Adrenal gland (tissue), 12 donors: Measurements from ENCODE around the gene PPP6R2. TPM values are rescaled to one million over a fixed set of nuclear protein-coding genes. Genes with fewer than 3 reads are reported as not detected.

Source experiments
- DNase-seq, 7 donors: peaks; one replicate each; pipeline ENCODE4 v3.0.0-alpha.2; 2019 to 2020
- H3K27ac ChIP-seq, 5 donors: fragments of 200-600 bp; sonication (generic) in 4 of 5; 1 replicate in 3 of 5; 2 replicates in 2 of 5; pipeline versions ENCODE4 v1.5.1 to v1.8.0; 2016 to 2020; ENCODE audit warnings: mild to moderate bottlenecking in 1 of 5
- H3K27me3 ChIP-seq: fragments of 200-600 bp; 2 replicates; pipeline ENCODE4 v1.8.0; 2021
- H3K36me3 ChIP-seq, 2 donors: fragments of 200-600 bp; replicated peaks in 1 of 2; 1 replicate in 1 of 2; 2 replicates in 1 of 2; pipeline versions ENCODE4 v1.5.1 to v1.8.0; 2018 to 2022
- H3K4me1 ChIP-seq, 2 donors: fragments of 200-600 bp; replicated peaks in 1 of 2; 1 replicate in 1 of 2; 2 replicates in 1 of 2; pipeline versions ENCODE4 v1.5.1 to v1.8.0; 2018 to 2021
- H3K4me3 ChIP-seq, 4 donors: fragments of 200-600 bp; sonication (generic) in 3 of 4; one replicate each; pipeline ENCODE4 v1.5.1; 2016 to 2018
- H3K9me3 ChIP-seq, 3 donors: fragments of 200-600 bp; sonication (generic) in 1 of 3; replicated peaks in 1 of 3; 1 replicate in 2 of 3; 2 replicates in 1 of 3; pipeline versions ENCODE4 v1.5.1 to v1.8.0; 2016 to 2021
- POLR2A ChIP-seq, 2 donors: fragments of 450-650 bp; IDR thresholded peaks; one replicate each; pipeline ENCODE4 v1.6.1; 2017; ENCODE audit warnings: antibody characterized with exemption in 2 of 2, mild to moderate bottlenecking in 2 of 2, moderate library complexity in 1 of 2
- WGBS, 4 donors: extraction: QIAGEN DNeasy Blood & Tissue Kit in 2 of 4; methylation state at CpG; one replicate each; pipeline versions ENCODE4 v1.1.5 to v1.1.7; 2013 to 2017; 5-methylcytosine and 5-hydroxymethylcytosine counted together
- intact Hi-C, 2 donors: fragments of 100-400 bp; cut with DNase I; formaldehyde crosslinking; loops; one replicate each; pipeline versions ENCODE4 v1.14.1 to v1.15.0; 2022 to 2023
- polyA plus RNA-seq, 3 donors: library from polyadenylated mRNA; stranded (reverse); fragments of 200-250 nt in 2 of 3; fragments of 350-450 nt in 1 of 3; fragmentation: Illumina TruSeq in 1 of 3; extraction: RNeasy Lipid Tissue Mini Kit (QIAGEN cat#74804) in 1 of 3; gene quantifications; one replicate each; pipeline ENCODE4 v1.2.3, GENCODE V29; 2013 to 2014
- total RNA-seq, 9 donors: library from RNA; depleted of rRNA in 4 of 9; stranded (reverse); fragments of >200 nt in 4 of 9; fragments of 120-200 nt in 1 of 9; fragmentation: NEBNext Ultra II Directional in 1 of 9; extraction: Animal tissue kit (Norgen Biotek cat#: 25700) in 1 of 9; gene quantifications; one replicate each; pipeline versions ENCODE4 v1.1.0 to v1.2.4, GENCODE V29; 2013 to 2023
- TF ChIP-seq, protein P1 (sequence below), 6 experiments: fragments of 450-650 bp in 4 of 6; fragments of 200-600 bp in 2 of 6; sonication (generic) in 1 of 6; IDR thresholded peaks; 1 replicate in 5 of 6; 2 replicates in 1 of 6; pipeline versions ENCODE4 v1.5.1 to v1.8.0; 2016 to 2021; ENCODE audit warnings: antibody characterized with exemption in 6 of 6, mild to moderate bottlenecking in 2 of 6, moderate library complexity in 1 of 6
- donor health status: healthy with polysubstance abuse.
- donor health status: Bipolar disorder and iron deficiency.
- donor health status: DM: yes; HTN: yes; CAD: no.
- donor health status: DM: no; HTN: no; CAD: no.
- donor health status: DM: no; HTN: no; CAD: no.
- donor health status: DM: yes; HTN: yes; CAD: no.

PPP6R2 gene
- total and polyA plus RNA-seq, 12 donors, result 19.6 to 129 (median 73.0) TPM

DNA sequence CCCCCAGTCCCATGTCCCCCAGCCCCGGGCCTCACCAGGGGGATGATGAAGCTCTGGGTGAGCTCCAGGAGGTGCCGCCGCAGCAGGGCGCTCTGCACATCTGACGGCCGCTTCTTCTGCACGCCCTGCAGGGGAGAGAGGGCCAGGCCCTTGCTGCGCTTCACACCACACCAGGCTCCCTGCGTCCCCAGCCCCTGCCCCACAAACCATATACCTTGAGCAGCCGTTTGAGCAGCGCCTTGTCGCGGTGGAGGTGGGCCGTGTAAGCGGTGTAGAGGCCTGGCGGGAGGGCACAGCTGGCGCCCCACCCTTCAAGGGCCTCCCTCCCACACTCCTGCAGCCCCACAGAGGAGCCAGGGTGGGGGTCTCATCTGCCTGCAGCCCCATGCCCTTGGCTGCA lies 29.5 kb upstream of the PPP6R2 start:
- Histone ChIP-seq H3K27me3 (no peaks in the 10 kb centered on the region), H3K36me3 (no peaks in the 10 kb centered on the region), H3K9me3 (no peaks in the 10 kb centered on the region), H3K27ac (no peak overlapping the region), H3K4me3 (no peak overlapping the region), H3K4me1 (peaks cover 20% of the 10 kb centered on the region in 2 donors)
- DNase-seq, result no peak
- WGBS, 4 donors, result 87 to 95% (median 89%) methylated on average over 9 to 16 of the region's 17 CpGs
- intact Hi-C loops, result no loop called here
- TF ChIP-seq POLR2A (IDR thresholded peaks at IDR 0.05), result no peak
- TF ChIP-seq, protein P1, sequence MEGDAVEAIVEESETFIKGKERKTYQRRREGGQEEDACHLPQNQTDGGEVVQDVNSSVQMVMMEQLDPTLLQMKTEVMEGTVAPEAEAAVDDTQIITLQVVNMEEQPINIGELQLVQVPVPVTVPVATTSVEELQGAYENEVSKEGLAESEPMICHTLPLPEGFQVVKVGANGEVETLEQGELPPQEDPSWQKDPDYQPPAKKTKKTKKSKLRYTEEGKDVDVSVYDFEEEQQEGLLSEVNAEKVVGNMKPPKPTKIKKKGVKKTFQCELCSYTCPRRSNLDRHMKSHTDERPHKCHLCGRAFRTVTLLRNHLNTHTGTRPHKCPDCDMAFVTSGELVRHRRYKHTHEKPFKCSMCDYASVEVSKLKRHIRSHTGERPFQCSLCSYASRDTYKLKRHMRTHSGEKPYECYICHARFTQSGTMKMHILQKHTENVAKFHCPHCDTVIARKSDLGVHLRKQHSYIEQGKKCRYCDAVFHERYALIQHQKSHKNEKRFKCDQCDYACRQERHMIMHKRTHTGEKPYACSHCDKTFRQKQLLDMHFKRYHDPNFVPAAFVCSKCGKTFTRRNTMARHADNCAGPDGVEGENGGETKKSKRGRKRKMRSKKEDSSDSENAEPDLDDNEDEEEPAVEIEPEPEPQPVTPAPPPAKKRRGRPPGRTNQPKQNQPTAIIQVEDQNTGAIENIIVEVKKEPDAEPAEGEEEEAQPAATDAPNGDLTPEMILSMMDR (IDR thresholded peaks at IDR 0.05), result no peak

DNA sequence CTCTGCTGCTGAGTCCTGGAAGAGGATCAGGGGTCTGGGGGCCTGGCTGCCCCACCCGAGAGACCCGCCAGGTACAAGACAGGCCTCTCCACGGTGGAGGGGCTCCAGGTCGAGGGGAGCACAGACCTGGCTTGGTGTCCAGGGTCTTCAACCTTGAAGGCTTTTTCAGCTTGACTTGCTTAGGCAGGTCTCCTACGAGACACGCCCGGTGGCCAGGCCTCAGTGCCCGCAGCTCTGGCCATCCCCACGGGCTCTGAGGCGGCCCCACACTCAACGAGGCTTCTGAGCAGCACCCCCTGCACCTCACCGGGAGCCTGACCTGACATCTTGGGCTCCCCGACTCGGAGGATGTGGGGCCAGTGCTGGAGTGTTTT lies 29.1 kb upstream of the PPP6R2 start:
- intact Hi-C loops, result no loop called here
- Histone ChIP-seq H3K27ac (peak overlapping the region in 1 of 5 donors; percentile 53), H3K4me3 (peak overlapping the region in 1 of 4 donors; percentile 27), H3K4me1 (peaks cover 16 to 18% of the 10 kb centered on the region in 2 donors), H3K9me3 (no peaks in the 10 kb centered on the region), H3K27me3 (no peaks in the 10 kb centered on the region), H3K36me3 (no peaks in the 10 kb centered on the region)
- DNase-seq, result no peak
- TF ChIP-seq, protein P1 (IDR thresholded peaks at IDR 0.05), result no peak
- no peak for TF ChIP-seq POLR2A (IDR thresholded peaks at IDR 0.05)
- WGBS, 4 donors, result 66 to 86% (median 69%) methylated on average over 1 to 14 of the region's 14 CpGs; no CpG with 5 or more reads in 1 of the 4 donors

- intact Hi-C loops, result no loop called here
- peaks cover 10 to 12% of the 10 kb centered on the region in 2 donors for H3K4me1 ChIP-seq
- TF ChIP-seq POLR2A (IDR thresholded peaks at IDR 0.05), result no peak
- DNase-seq, result peak; percentile 50 to 82 (median 72)
- no peaks in the 10 kb centered on the region for H3K27me3 ChIP-seq
- H3K4me3 ChIP-seq, result peak overlapping the region in 1 of 4 donors; percentile 27
- peak overlapping the region in 1 of 5 donors; percentile 53 for H3K27ac ChIP-seq
- H3K36me3 ChIP-seq, result no peaks in the 10 kb centered on the region
- whole genome bisulfite sequencing, 4 donors, result 38 to 52% (median 42%) methylated on average over 18 to 33 of the region's 33 CpGs
- no peaks in the 10 kb centered on the region for H3K9me3 ChIP-seq
Measured at GRCh38 chr22:50314455-50315288, 28.5 kb upstream of the PPP6R2 start.

DNA sequence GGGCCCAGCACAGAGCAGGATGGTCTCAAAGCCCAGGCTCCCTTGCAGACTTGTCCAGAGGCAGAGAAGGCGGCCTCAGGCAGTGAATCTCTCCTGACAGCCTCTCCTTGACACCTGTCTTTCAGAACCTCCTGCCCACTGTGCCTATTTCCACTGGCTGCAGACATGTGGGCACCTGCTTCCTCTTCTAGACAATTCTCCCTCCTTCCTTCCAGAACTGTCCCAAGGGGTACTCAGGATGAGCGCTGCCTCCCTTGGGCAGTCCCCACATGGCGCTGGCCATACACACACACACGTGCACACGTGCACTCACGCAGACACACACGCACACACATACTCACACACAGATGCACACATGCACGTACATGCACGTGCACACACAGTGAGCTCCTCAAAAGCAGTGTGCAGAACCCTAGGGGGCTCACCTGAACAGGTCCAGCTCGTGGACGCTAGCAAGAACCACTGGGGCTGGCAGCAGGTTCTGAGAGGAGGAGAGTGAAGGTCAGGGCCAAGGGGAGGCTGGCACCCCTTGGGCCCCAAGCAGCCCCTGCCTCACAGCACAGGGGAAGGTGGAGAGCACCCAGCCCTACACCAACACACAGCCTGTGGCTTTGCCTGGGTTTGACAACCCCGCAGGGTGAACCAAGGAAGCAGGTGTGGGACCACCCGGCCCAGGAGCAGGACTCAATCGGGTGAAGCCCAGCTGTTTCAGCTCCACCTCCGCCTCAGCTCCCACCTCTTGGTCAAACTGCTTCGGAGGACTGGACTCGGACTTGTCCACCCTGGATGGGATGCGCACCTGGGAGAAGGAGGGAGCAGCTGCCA lies 27.6 kb upstream of the PPP6R2 start:
- intact Hi-C loops, result no loop called here
- Histone ChIP-seq H3K9me3 (no peaks in the 10 kb centered on the region), H3K27me3 (no peaks in the 10 kb centered on the region), H3K4me1 (peaks cover 8 to 12% of the 10 kb centered on the region in 2 donors), H3K4me3 (no peak overlapping the region), H3K36me3 (no peaks in the 10 kb centered on the region), H3K27ac (peak overlapping the region in 1 of 5 donors; percentile 53)
- TF ChIP-seq, protein P1 (IDR thresholded peaks at IDR 0.05), result no peak
- no peak for TF ChIP-seq POLR2A (IDR thresholded peaks at IDR 0.05)
- no peak for DNase-seq
- WGBS, 4 donors, result 80 to 91% (median 89%) methylated on average over 13 to 18 of the region's 18 CpGs
